Chondrocyte (in vitro differentiated cells): Measurements from ENCODE around the gene EN2. TPM values are rescaled to one million over a fixed set of nuclear protein-coding genes. Genes with fewer than 3 reads are reported as not detected.

Experiments used
- DNase-seq: peaks from one replicate; pipeline ENCODE4 v3.0.0; 2021; ENCODE audit warnings: mixed read lengths, low spot score
- H3K27ac Mint-ChIP-seq: one replicate; pipeline ENCODE4 v1.8.0; 2021; ENCODE audit warnings: mild to moderate bottlenecking, moderate library complexity, mixed read lengths; ENCODE audit not compliant: unreplicated experiment
- H3K27me3 Mint-ChIP-seq: 2 replicates; pipeline ENCODE4 v1.8.0; 2021; ENCODE audit warnings: low read depth, mixed read lengths
- H3K36me3 Mint-ChIP-seq: 2 replicates; pipeline ENCODE4 v1.8.0; 2021; ENCODE audit warnings: low read depth, mixed read lengths
- H3K4me1 Mint-ChIP-seq: 2 replicates; pipeline ENCODE4 v1.8.0; 2021; ENCODE audit warnings: low read depth, mild to moderate bottlenecking, mixed read lengths
- H3K4me3 Mint-ChIP-seq: one replicate; pipeline ENCODE4 v1.8.0; 2021; ENCODE audit warnings: mild to moderate bottlenecking, moderate library complexity, mixed read lengths; ENCODE audit not compliant: unreplicated experiment
- H3K9me3 Mint-ChIP-seq: 2 replicates; pipeline ENCODE4 v1.8.0; 2021; ENCODE audit warnings: low read depth, mixed read lengths
- CTCF ChIP-seq: fragments of 200-600 bp; sonication (generic); IDR thresholded peaks from 2 replicates; pipeline ENCODE4 v1.5.0; 2021; ENCODE audit warnings: antibody characterized with exemption, mild to moderate bottlenecking, moderate library complexity
- total RNA-seq: library from RNA; stranded (reverse); gene quantifications from 3 replicates; pipeline ENCODE4 v1.2.1, GENCODE V29; 2021

EN2 gene
- total RNA-seq, 1 donor from 2014 or later: 0.15 TPM

GRCh38 chr7:155451840-155452239, 6.1 kb upstream of the EN2 start:
- Mint-ChIP-seq H3K27ac (no peak overlapping the region), H3K9me3 (no peaks in the 10 kb centered on the region), H3K4me3 (no peak overlapping the region), H3K36me3 (no peaks in the 10 kb centered on the region), H3K27me3 (peaks cover 79% of the 10 kb centered on the region), H3K4me1 (peaks cover 27% of the 10 kb centered on the region)
- peak; percentile 70 for DNase-seq
- TF ChIP-seq CTCF: no peak

GRCh38 chr7:155452505-155453295, 5.2 kb upstream of the EN2 start:
- Mint-ChIP-seq H3K4me1 (peaks cover 29% of the 10 kb centered on the region), H3K4me3 (no peak overlapping the region), H3K9me3 (no peaks in the 10 kb centered on the region), H3K27me3 (peaks cover 74% of the 10 kb centered on the region), H3K36me3 (no peaks in the 10 kb centered on the region), H3K27ac (no peak overlapping the region)
- no peak for DNase-seq
- TF ChIP-seq CTCF: no peak

- H3K36me3 Mint-ChIP-seq: no peaks in the 10 kb centered on the region
- H3K27ac Mint-ChIP-seq: no peak overlapping the region
- TF ChIP-seq CTCF: no peak
- no peak overlapping the region for H3K4me3 Mint-ChIP-seq
- peaks cover 66% of the 10 kb centered on the region for H3K27me3 Mint-ChIP-seq
- DNase-seq: no peak
- no peaks in the 10 kb centered on the region for H3K9me3 Mint-ChIP-seq
- peaks cover 25% of the 10 kb centered on the region for H3K4me1 Mint-ChIP-seq
These were observed 4.4 kb upstream of the EN2 start for GRCh38 chr7:155453296-155454182.

GRCh38 chr7:155454183-155455112, 3.5 kb upstream of the EN2 start:
- H3K4me3 Mint-ChIP-seq: peak overlapping the region; percentile 33
- H3K27me3 Mint-ChIP-seq: peaks cover 63% of the 10 kb centered on the region
- DNase-seq: no peak
- peaks cover 21% of the 10 kb centered on the region for H3K4me1 Mint-ChIP-seq
- H3K27ac Mint-ChIP-seq: no peak overlapping the region
- no peak for TF ChIP-seq CTCF
- H3K9me3 Mint-ChIP-seq: no peaks in the 10 kb centered on the region
- H3K36me3 Mint-ChIP-seq: no peaks in the 10 kb centered on the region
